Fibroblast of the aortic adventitia (primary cell): ENCODE results near the gene LAMC2. TPM values are rescaled to one million over a fixed set of nuclear protein-coding genes. Genes with fewer than 3 reads are reported as not detected.
"Not testable (repeated sequence)": the region's sequence is repeated elsewhere in the genome, so short reads cannot be mapped to it uniquely, and the experiment has no call there.

Source experiments
- DNase-seq: peaks from one replicate; pipeline ENCODE4 v3.0.0-alpha.2; 2010; ENCODE audit warnings: low read depth
- H3K4me3 ChIP-seq: 2 replicates; pipeline ENCODE4 v1.5.1; 2011; ENCODE audit warnings: low read depth, mild to moderate bottlenecking, control low read depth, low read length, moderate library complexity
- CTCF ChIP-seq: IDR thresholded peaks from 2 replicates; pipeline ENCODE4 v1.5.1; 2011; ENCODE audit warnings: mild to moderate bottlenecking, low read length, control low read depth, inconsistent platforms; ENCODE audit not compliant: insufficient read depth
- total RNA-seq: library from RNA; depleted of rRNA; stranded (reverse); fragments of >200 nt; gene quantifications from 2 replicates; pipeline ENCODE4 v1.2.3, GENCODE V29; 2012; ENCODE audit warnings: low replicate concordance

Gene LAMC2
- total RNA-seq, 1 donor, result 2.8 TPM

GRCh38 chr1:183143576-183144315 lies 42.3 kb upstream of the LAMC2 start:
- DNase-seq, result no peak
- no peak overlapping the region for H3K4me3 ChIP-seq
- TF ChIP-seq CTCF, result no peak

GRCh38 chr1:183144752-183145151 lies 41.3 kb upstream of the LAMC2 start:
- no peak for DNase-seq
- TF ChIP-seq CTCF, result no peak
- H3K4me3 ChIP-seq, result no peak overlapping the region

- H3K4me3 ChIP-seq, result no peak overlapping the region
- TF ChIP-seq CTCF, result no peak
- DNase-seq, result peak; percentile 63
Observed at GRCh38 chr1:183147735-183148134, 38.3 kb upstream of the LAMC2 start.

GRCh38 chr1:183148599-183148998 lies 37.5 kb upstream of the LAMC2 start:
- H3K4me3 ChIP-seq, result no peak overlapping the region
- peak; percentile 71 for DNase-seq
- no peak for TF ChIP-seq CTCF

- peak; percentile 48 for DNase-seq
- no peak for TF ChIP-seq CTCF
- no peak overlapping the region for H3K4me3 ChIP-seq
Observed at GRCh38 chr1:183149273-183149672, 36.8 kb upstream of the LAMC2 start.

- not testable (repeated sequence) for H3K4me3 ChIP-seq
Observed at GRCh38 chr1:183150032-183150431, 36.0 kb upstream of the LAMC2 start.

GRCh38 chr1:183150445-183150844 lies 35.6 kb upstream of the LAMC2 start:
- H3K4me3 ChIP-seq, result no peak overlapping the region
- no peak for TF ChIP-seq CTCF

More at GRCh38 chr1:183150032-183150431, 36.0 kb upstream of the LAMC2 start:
- not testable (repeated sequence) for DNase-seq

More at GRCh38 chr1:183150445-183150844, 35.6 kb upstream of the LAMC2 start:
- no peak for DNase-seq
